ENCODE measurements around the gene CTNNA3. TPM values are rescaled to one million over a fixed set of nuclear protein-coding genes. Genes with fewer than 3 reads are reported as not detected.
"Not testable (repeated sequence)": the region's sequence is repeated elsewhere in the genome, so short reads cannot be mapped to it uniquely, and the experiment has no call there.

CTNNA3 gene
- total RNA-seq, 1 experiment from 2014 or later, result not detected

GRCh38 chr10:67506083-67506756, 189.8 kb downstream of the CTNNA3 start:
- no peak for DNase-seq (ENCODE audit: low spot score)

DNA sequence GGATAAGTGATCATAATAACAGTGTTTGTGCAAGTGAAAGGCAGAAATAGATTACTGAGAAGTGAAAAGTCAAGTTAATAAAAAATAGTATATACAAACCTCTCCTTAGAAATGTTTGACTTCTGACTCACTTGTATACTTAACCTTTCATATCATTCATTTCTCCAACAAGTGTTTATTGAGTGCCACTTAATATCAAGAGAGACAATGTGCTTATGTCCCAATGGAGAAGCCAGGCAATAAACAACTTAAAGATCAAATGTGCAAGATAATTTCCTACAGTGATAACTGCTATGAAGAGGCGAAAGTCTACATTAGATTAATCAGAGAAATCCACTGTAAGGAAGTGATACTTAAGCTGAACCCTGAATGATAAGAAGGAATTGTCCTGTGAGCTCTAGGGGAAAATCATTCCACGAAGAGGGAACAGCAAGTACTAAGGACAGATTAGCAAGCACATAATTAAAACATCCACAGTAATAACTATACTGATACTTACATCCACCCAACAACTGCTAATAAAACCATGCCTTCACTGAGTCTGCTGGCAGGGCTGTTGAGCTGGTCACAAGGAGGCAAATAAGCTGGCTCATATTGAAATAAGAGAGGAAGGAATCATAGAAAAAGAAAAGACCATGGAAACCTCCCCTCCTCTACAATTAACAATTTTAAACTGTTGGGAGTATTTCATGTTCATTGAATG, 203.5 kb downstream of the CTNNA3 start:
- peak; percentile 14 for DNase-seq (ENCODE audit: low spot score)

- DNase-seq (ENCODE audit: low spot score), result no peak
Observed at GRCh38 chr10:67487906-67488619, 207.9 kb downstream of the CTNNA3 start.

- no peak for DNase-seq (ENCODE audit: low spot score)
Observed at GRCh38 chr10:67487199-67487598, 208.8 kb downstream of the CTNNA3 start.

DNA sequence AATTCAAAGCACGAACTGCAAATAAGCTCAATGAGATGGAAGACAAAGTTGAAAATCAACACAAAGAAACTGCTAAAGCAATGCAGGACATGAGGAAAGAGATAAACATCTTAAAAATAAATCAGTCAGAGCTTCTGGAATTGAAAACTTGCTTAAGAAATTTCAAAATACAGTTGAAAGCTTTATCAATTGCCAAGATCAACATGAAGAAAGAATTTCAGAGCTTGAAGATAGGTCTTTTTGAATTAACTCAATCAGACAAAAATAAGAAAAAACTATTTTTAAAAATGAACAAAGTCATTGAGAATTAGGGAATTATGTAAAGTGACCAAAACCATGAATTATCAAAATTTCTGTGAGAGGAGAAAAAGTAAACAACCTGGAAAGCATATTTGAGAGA, 218.1 kb downstream of the CTNNA3 start:
- no peak for DNase-seq (ENCODE audit: low spot score)

DNA sequence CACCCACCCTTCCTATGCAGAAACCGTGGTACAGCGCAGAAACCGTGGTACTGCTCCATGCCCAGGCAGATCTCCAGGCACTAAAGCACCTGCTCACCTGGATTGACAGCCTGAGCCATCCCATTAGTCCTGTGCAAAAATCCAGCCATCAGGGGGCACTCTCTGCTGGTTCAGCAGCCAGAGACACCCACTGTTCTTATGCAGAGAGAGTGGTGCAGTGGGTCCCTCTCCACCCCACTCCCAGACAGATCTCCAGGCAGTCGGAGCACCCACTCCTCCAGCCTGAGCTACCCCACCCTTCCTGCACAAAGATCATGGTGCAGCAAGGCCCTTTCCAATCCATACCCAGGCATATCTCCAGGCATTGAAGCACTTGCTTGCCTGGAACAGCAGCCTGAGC, 219.8 kb downstream of the CTNNA3 start:
- no peak for DNase-seq (ENCODE audit: low spot score)

- no peak for DNase-seq (ENCODE audit: low spot score)
Observed at GRCh38 chr10:67473850-67474633, 222.0 kb downstream of the CTNNA3 start.

DNA sequence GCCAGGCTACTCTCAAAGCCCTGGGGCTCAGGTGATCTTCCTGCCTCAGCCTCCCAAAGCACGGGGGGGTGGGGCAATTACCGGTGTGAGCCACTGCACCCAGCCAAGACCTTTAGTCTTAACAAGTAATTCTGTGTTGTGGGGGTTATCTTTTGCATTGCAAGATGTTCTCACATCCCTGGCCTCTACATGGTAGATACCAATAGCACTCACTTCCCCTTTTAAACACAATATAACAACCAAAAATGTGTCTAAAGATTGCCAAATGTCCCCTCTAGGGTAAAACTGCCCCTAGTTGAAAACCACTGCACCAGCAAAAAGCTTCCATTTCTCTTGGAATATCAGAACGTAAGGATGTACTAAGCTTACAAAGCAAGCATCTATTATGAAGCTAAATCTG, 225.0 kb downstream of the CTNNA3 start:
- DNase-seq (ENCODE audit: low spot score), result no peak

DNA sequence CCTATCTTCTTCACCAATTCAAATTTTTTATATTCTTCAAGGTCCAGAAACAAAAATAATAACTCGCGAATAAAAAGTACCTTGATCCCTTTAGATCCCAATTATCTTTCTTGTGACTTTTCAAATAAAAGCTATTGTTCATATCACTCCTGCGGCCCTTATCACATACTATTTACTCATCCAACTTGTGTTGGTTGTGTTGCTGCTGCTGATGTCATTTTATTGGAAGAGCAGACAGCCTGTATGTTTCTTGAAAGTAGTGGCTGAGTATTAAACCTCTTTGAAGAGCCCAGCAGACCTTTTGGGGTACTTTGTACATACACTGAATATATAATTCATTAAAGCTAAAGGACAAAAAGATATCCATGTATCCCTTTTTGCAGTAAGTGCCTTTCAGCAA, 231.7 kb downstream of the CTNNA3 start:
- no peak for DNase-seq (ENCODE audit: low spot score)

DNA sequence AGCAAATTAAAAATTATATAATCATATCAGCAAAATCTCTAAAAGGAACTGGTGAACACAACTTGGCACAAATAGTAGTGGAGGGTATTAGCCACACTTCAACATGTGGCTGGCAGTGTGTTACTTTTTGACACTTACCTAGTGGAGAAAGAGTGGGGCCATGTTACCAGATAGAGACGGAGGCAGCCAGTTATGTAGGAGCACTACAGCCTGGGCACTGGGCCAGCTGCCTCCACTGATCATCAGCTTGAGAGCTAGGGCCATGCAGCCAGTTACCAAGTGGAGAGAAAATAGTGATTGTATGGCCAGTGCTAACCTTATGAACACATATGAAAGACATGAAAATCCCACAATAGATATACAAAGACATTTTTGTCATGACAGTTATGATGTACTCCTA, 243.1 kb downstream of the CTNNA3 start:
- DNase-seq (ENCODE audit: low spot score), result no peak

GRCh38 chr10:67438605-67439304, 257.2 kb downstream of the CTNNA3 start:
- DNase-seq (ENCODE audit: low spot score), result no peak

DNA sequence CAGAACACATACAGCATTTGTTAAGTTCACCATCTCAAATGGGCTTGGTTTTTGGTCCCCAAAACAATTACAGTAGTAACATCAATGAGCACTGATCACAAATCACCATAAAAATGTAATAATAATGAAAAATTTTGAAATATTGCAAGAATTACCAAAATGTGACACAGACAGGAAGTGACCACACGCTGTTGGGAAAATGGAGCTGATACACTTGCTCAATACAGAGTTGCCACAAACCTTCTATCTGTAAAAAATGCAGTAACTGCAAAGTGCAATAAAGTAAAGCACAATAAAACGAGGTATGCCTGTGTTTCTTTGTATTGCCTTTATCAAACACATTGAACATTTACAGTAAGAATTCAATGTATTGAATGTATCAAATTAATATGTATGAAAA, 262.7 kb downstream of the CTNNA3 start:
- DNase-seq (ENCODE audit: low spot score), result no peak

DNA sequence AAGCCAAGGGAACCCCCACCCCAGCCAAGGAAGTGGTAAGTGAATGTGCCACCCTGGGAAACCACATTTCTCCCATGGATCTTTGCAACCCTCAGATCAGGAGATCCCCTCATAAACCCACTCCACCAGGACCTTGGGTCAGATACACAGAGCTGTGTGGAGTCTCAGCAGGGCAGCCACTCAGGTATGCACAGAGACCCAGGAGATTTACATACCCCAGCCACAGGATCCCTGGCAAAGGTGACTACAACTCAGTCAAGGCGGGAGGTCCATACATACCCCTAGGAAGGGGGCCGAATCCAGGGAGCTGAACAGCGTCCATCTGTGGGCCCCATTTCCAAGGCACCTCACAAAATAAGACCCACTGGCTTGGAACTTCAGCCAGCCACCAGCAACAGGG, 293.4 kb downstream of the CTNNA3 start:
- DNase-seq (ENCODE audit: low spot score), result no peak

- no peak for DNase-seq (ENCODE audit: low spot score)
Observed at GRCh38 chr10:67401711-67402110, 294.3 kb downstream of the CTNNA3 start.

DNA sequence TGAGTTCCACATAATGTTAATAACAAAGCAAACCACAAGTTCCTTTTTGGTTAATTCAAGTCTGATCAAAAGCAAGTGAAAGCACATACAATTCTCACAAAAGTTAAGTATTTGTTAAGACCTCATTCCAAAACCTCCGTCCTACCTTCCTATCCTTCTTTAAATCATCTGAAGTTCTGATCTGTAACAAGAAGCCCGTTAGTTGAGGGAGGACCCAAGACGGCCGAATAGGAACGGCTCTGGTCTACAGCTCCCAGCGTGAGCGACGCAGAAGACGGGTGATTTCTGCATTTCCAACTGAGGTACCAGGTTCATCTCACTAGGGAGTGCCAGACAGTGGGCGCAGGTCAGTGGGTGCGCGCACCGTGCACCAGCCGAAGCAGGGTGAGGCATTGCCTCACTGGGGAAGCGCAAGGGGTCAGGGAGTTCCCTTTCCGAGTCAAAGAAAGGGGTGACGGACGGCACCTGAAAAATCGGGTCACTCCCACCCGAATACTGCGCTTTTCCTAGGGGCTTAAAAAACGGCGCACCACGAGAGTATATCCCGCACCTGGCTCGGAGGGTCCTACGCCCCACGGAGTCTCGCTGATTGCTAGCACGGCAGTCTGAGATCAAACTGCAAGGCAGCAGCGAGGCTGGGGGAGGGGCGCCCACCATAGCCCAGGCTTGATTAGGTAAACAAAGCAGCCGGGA, 309.0 kb downstream of the CTNNA3 start:
- not testable (repeated sequence) for DNase-seq (ENCODE audit: low spot score)

- DNase-seq (ENCODE audit: low spot score), result no peak
Observed at GRCh38 chr10:67386260-67386659, 309.7 kb downstream of the CTNNA3 start.

- no peak for DNase-seq (ENCODE audit: low spot score)
Observed at GRCh38 chr10:67385566-67385965, 310.4 kb downstream of the CTNNA3 start.

DNA sequence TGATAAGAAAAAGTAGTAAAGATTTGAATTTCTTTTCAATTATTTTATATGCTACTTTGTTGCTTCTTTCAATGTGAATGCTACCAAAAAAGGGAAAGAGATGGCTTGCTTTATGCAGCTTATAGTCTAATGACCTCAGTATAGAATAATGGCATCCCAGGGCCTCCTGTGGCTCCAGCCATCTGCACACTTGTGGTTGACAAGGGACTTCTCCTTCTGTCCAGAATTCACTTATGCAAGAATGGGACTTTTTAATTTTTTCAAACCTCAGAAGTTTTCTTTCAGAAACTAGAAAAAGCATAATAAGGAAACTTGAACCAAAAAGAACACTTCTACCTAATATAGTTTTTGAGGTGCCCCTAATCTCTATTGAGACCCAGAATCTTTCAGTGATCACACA, 310.9 kb downstream of the CTNNA3 start:
- no peak for DNase-seq (ENCODE audit: low spot score)

- DNase-seq (ENCODE audit: low spot score), result no peak
Observed at GRCh38 chr10:67331121-67331910, 364.7 kb downstream of the CTNNA3 start.
